WTC11 (cell line): ENCODE data around the gene CFAP221.

Experiments
- KAT7 ChIP-seq: sonication (generic); formaldehyde crosslinking; IDR thresholded peaks from 2 replicates; pipeline ENCODE4 v1.8.1; 2023; ENCODE audit warnings: missing genetic modification reagents, mild to moderate bottlenecking, borderline replicate concordance
- STAT6 ChIP-seq: sonication (generic); formaldehyde crosslinking; conservative IDR thresholded peaks from 2 replicates; pipeline ENCODE4 v1.8.1; 2023; ENCODE audit warnings: mild to moderate bottlenecking, low read depth, missing genetic modification reagents, moderate library complexity

DNA sequence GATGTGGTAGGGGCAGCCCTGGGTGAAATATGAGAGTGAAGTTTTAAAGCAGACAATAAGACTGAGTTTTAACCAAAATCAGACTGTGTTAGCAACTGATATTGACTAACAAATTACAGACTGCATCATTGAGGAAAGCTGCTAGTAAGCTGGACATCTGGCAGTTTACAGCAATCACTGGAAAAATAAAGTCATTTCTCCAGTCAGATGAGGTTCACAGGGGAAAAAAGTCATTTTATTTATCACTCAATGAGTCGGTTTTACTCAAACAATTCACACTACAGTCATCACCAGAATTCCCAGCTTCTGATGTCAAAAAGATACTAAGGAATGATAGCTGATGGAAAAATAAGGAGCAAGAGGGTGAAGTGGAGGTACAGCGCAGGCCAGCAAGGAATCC, 124.3 kb downstream of the CFAP221 start:
- no peak for TF ChIP-seq STAT6
- no peak for TF ChIP-seq KAT7 (CRISPR knock-in tag)
